HL-60/S4 treated with phorbol 12-myristate 13-acetate at 8.2 ng/mL for 4 days and 3 days (cell line): ENCODE data around the gene CEP290.

Source experiments
- in situ Hi-C: fragments of 300-500 bp; cut with MboI; formaldehyde crosslinking; loops from 2 replicates; pipeline ENCODE4 v1.15.0; 2022; ENCODE audit warnings: low sequenced_read_pairs

The CEP290 gene

GRCh38 chr12:88141774-88142609 lies at the start of gene CEP290, which contains the start of gene TMTC3:
Gene CEP290 (minus strand): TSS chr12:88142088. CDS start chr12:88141307, 781 bp downstream.
Gene TMTC3 (plus strand): TSS chr12:88142307. CDS start chr12:88148316, 6,009 bp downstream.
- in situ Hi-C loops = loop anchor here (25.0 kb wide), 2 partner anchors 845 to 1370 kb away; partner anchors contain the start of gene GALNT4

- in situ Hi-C loops = no loop called here
Measured at GRCh38 chr12:88188180-88188579, 46.3 kb upstream of the CEP290 start.

- in situ Hi-C loops = no loop called here
Measured at GRCh38 chr12:88187571-88187970, 45.7 kb upstream of the CEP290 start.

GRCh38 chr12:88185988-88186387 lies 44.1 kb upstream of the CEP290 start:
- in situ Hi-C loops = no loop called here

GRCh38 chr12:88185279-88185678 lies 43.4 kb upstream of the CEP290 start:
- in situ Hi-C loops = no loop called here

- in situ Hi-C loops = no loop called here
Measured at GRCh38 chr12:88184196-88184595, 42.3 kb upstream of the CEP290 start.

GRCh38 chr12:88182416-88182815 lies 40.5 kb upstream of the CEP290 start:
- in situ Hi-C loops = no loop called here

GRCh38 chr12:88181881-88182280 lies 40.0 kb upstream of the CEP290 start:
- in situ Hi-C loops = no loop called here

- in situ Hi-C loops = no loop called here
Measured at GRCh38 chr12:88179436-88180014, 37.6 kb upstream of the CEP290 start.

GRCh38 chr12:88175544-88175943 lies 33.7 kb upstream of the CEP290 start:
- in situ Hi-C loops = no loop called here

- in situ Hi-C loops = no loop called here
Measured at GRCh38 chr12:88172844-88173407, 31.0 kb upstream of the CEP290 start.

- in situ Hi-C loops = no loop called here
Measured at GRCh38 chr12:88167384-88167783, 25.5 kb upstream of the CEP290 start.

GRCh38 chr12:88166179-88166578 lies 24.3 kb upstream of the CEP290 start:
- in situ Hi-C loops = no loop called here

GRCh38 chr12:88163371-88163770 lies 21.5 kb upstream of the CEP290 start:
- in situ Hi-C loops = no loop called here

GRCh38 chr12:88156075-88156654 lies 14.3 kb upstream of the CEP290 start:
- in situ Hi-C loops = no loop called here

- in situ Hi-C loops = no loop called here
Measured at GRCh38 chr12:88153959-88154358, 12.1 kb upstream of the CEP290 start.

GRCh38 chr12:88150063-88150462 lies 8.2 kb upstream of the CEP290 start:
- in situ Hi-C loops = no loop called here

GRCh38 chr12:88145567-88146505 lies 3.9 kb upstream of the CEP290 start:
- in situ Hi-C loops = loop anchor here (25.0 kb wide), 2 partner anchors 841 to 1366 kb away; partner anchors contain the start of gene GALNT4

GRCh38 chr12:88144546-88145468 lies 2.9 kb upstream of the CEP290 start:
- in situ Hi-C loops = loop anchor here (25.0 kb wide), 2 partner anchors 842 to 1367 kb away; partner anchors contain the start of gene GALNT4
